Large intestine (tissue), 3 donors: ENCODE results near the gene OR4D1. TPM values are rescaled to one million over a fixed set of nuclear protein-coding genes. Genes with fewer than 3 reads are reported as not detected.
"Not testable (repeated sequence)": the region's sequence is repeated elsewhere in the genome, so short reads cannot be mapped to it uniquely, and the experiment has no call there.

Experiments
- DNase-seq, 2 donors: peaks; one replicate each; pipeline versions ENCODE4 v3.0.0 to v3.0.0-alpha.2; 2013
- H3K27ac ChIP-seq: one replicate; pipeline ENCODE4 v1.5.1; 2013; ENCODE audit warnings: low read length
- H3K27me3 ChIP-seq: 2 replicates; pipeline ENCODE4 v1.6.1; 2013; ENCODE audit warnings: low read length; ENCODE audit not compliant: control insufficient read depth, insufficient read depth
- H3K36me3 ChIP-seq: 2 replicates; pipeline ENCODE4 v1.6.1; 2013; ENCODE audit warnings: low read length; ENCODE audit not compliant: control insufficient read depth, insufficient read depth
- H3K4me1 ChIP-seq: one replicate; pipeline ENCODE4 v1.6.1; 2013; ENCODE audit warnings: low read length; ENCODE audit not compliant: control insufficient read depth, insufficient read depth
- H3K4me3 ChIP-seq: one replicate; pipeline ENCODE4 v1.5.1; 2013; ENCODE audit warnings: low read length
- H3K9me3 ChIP-seq: one replicate; pipeline ENCODE4 v1.6.1; 2013; ENCODE audit warnings: mild to moderate bottlenecking, low read depth, low read length, moderate library complexity; ENCODE audit not compliant: control insufficient read depth
- WGBS: methylation state at CpG from one replicate; pipeline ENCODE4 v1.1.5; 2013; ENCODE audit warnings: low lambda C conversion rate; ENCODE audit not compliant: insufficient coverage; 5-methylcytosine and 5-hydroxymethylcytosine counted together
- polyA plus RNA-seq: library from polyadenylated mRNA; unstranded; fragments of 120-200 nt; gene quantifications from one replicate; pipeline ENCODE4 v1.2.1, GENCODE V29; 2013

The OR4D1 gene
- polyA plus RNA-seq, 1 donor: 0.01 TPM

GRCh38 chr17:58119491-58119890 lies 28.7 kb upstream of the OR4D1 start:
- no peak overlapping the region for H3K4me3 ChIP-seq
- H3K27me3 ChIP-seq: peaks cover 5% of the 10 kb centered on the region
- WGBS: 80% methylated on average over 1 of the region's 3 CpGs
- H3K9me3 ChIP-seq: no peaks in the 10 kb centered on the region
- no peak for DNase-seq
- H3K4me1 ChIP-seq: no peaks in the 10 kb centered on the region
- H3K36me3 ChIP-seq: no peaks in the 10 kb centered on the region
- H3K27ac ChIP-seq: no peak overlapping the region

GRCh38 chr17:58120195-58120822 lies 27.9 kb upstream of the OR4D1 start:
- Histone ChIP-seq H3K4me1 (no peaks in the 10 kb centered on the region), H3K9me3 (no peaks in the 10 kb centered on the region), H3K4me3 (no peak overlapping the region), H3K36me3 (no peaks in the 10 kb centered on the region), H3K27ac (no peak overlapping the region), H3K27me3 (peaks cover 1% of the 10 kb centered on the region)
- WGBS: 8% methylated on average over 2 of the region's 7 CpGs
- DNase-seq: peak; percentile 23 to 39

- DNase-seq: peak; percentile 12 to 22
- H3K27ac ChIP-seq: no peak overlapping the region
- no CpG with 5 or more reads among the region's 5 CpGs for WGBS
- no peaks in the 10 kb centered on the region for H3K4me1 ChIP-seq
- peaks cover 3% of the 10 kb centered on the region for H3K27me3 ChIP-seq
- H3K4me3 ChIP-seq: no peak overlapping the region
- H3K36me3 ChIP-seq: no peaks in the 10 kb centered on the region
- H3K9me3 ChIP-seq: no peaks in the 10 kb centered on the region
Observed at GRCh38 chr17:58121925-58122324, 26.3 kb upstream of the OR4D1 start.

- no peak for DNase-seq
- Histone ChIP-seq H3K4me3 (no peak overlapping the region), H3K27ac (no peak overlapping the region), H3K27me3 (peaks cover 5% of the 10 kb centered on the region), H3K36me3 (no peaks in the 10 kb centered on the region), H3K9me3 (no peaks in the 10 kb centered on the region), H3K4me1 (no peaks in the 10 kb centered on the region)
- WGBS: 64% methylated on average over 1 of the region's 1 CpG
Observed at GRCh38 chr17:58127846-58128245, 20.3 kb upstream of the OR4D1 start.

- not testable (repeated sequence) for DNase-seq, H3K27ac ChIP-seq, H3K4me1 ChIP-seq, H3K4me3 ChIP-seq, H3K36me3 ChIP-seq, H3K9me3 ChIP-seq
- peaks cover 26% of the 10 kb centered on the region for H3K27me3 ChIP-seq
- WGBS: no CpG with 5 or more reads among the region's 5 CpGs
Observed at GRCh38 chr17:58132697-58133096, 15.5 kb upstream of the OR4D1 start.

- no CpG with 5 or more reads among the region's 8 CpGs for WGBS
- Histone ChIP-seq H3K4me3 (no peak overlapping the region), H3K4me1 (no peaks in the 10 kb centered on the region), H3K27ac (no peak overlapping the region), H3K27me3 (peaks cover 28% of the 10 kb centered on the region), H3K36me3 (no peaks in the 10 kb centered on the region), H3K9me3 (peaks cover 3% of the 10 kb centered on the region)
- DNase-seq: no peak
Observed at GRCh38 chr17:58136669-58137279, 11.4 kb upstream of the OR4D1 start.

GRCh38 chr17:58141505-58141904 lies 6.7 kb upstream of the OR4D1 start:
- H3K9me3 ChIP-seq: peaks cover 4% of the 10 kb centered on the region
- no CpG with 5 or more reads among the region's 5 CpGs for WGBS
- H3K27ac ChIP-seq: no peak overlapping the region
- no peak overlapping the region for H3K4me3 ChIP-seq
- H3K27me3 ChIP-seq: peaks cover 16% of the 10 kb centered on the region
- H3K36me3 ChIP-seq: no peaks in the 10 kb centered on the region
- no peak for DNase-seq
- no peaks in the 10 kb centered on the region for H3K4me1 ChIP-seq

- not testable (repeated sequence) for H3K27me3 ChIP-seq, H3K9me3 ChIP-seq, H3K27ac ChIP-seq, H3K4me1 ChIP-seq, H3K36me3 ChIP-seq, H3K4me3 ChIP-seq, DNase-seq
- WGBS: 57% methylated on average over 1 of the region's 4 CpGs
Observed at GRCh38 chr17:58143335-58143734, 4.8 kb upstream of the OR4D1 start.

- no peak for DNase-seq
- peaks cover 4% of the 10 kb centered on the region for H3K9me3 ChIP-seq
- H3K27ac ChIP-seq: no peak overlapping the region
- no peak overlapping the region for H3K4me3 ChIP-seq
- H3K27me3 ChIP-seq: peaks cover 21% of the 10 kb centered on the region
- 83% methylated on average over 1 of the region's 1 CpG for WGBS
- H3K36me3 ChIP-seq: no peaks in the 10 kb centered on the region
- H3K4me1 ChIP-seq: no peaks in the 10 kb centered on the region
Observed at GRCh38 chr17:58144801-58145200, 3.4 kb upstream of the OR4D1 start.

- Histone ChIP-seq H3K4me1 (no peaks in the 10 kb centered on the region), H3K4me3 (no peak overlapping the region), H3K9me3 (no peaks in the 10 kb centered on the region), H3K27ac (no peak overlapping the region), H3K27me3 (peaks cover 36% of the 10 kb centered on the region), H3K36me3 (no peaks in the 10 kb centered on the region)
- DNase-seq: no peak
- WGBS: 80% methylated on average over 2 of the region's 3 CpGs
Observed at GRCh38 chr17:58148609-58149008, 425 bp downstream of the OR4D1 start.

- H3K9me3 ChIP-seq: no peaks in the 10 kb centered on the region
- no peak overlapping the region for H3K4me3 ChIP-seq
- 83% methylated on average over 1 of the region's 6 CpGs for WGBS
- H3K4me1 ChIP-seq: no peaks in the 10 kb centered on the region
- H3K27me3 ChIP-seq: peaks cover 45% of the 10 kb centered on the region
- DNase-seq: no peak
- no peak overlapping the region for H3K27ac ChIP-seq
- H3K36me3 ChIP-seq: no peaks in the 10 kb centered on the region
Observed at GRCh38 chr17:58150394-58150793, 2.2 kb downstream of the OR4D1 start.
